Upper lobe of left lung (tissue), 6 donors: ENCODE results near the gene CUBN. TPM values are rescaled to one million over a fixed set of nuclear protein-coding genes. Genes with fewer than 3 reads are reported as not detected.

ENCODE experiments used
- ATAC-seq, 2 donors: fragments of 200-7000 bp; cut with Tn5 transposase; one replicate each; pipeline ENCODE4 v1.9.1; 2022; ENCODE audit warnings: mild to moderate bottlenecking in 2 of 2, moderate library complexity in 2 of 2; ENCODE audit not compliant: low FRiP score in 2 of 2
- DNase-seq, 2 donors: peaks; one replicate each; pipeline ENCODE4 v3.0.0-alpha.2; 2019 to 2020
- H3K27ac ChIP-seq, 4 donors: fragments of 200-600 bp; sonication (generic); one replicate each; pipeline ENCODE4 v1.5.1; 2016 to 2019
- H3K27me3 ChIP-seq, 4 donors: fragments of 200-600 bp; sonication (generic); one replicate each; pipeline ENCODE4 v1.5.1; 2017 to 2019
- H3K36me3 ChIP-seq, 4 donors: fragments of 200-600 bp; sonication (generic); one replicate each; pipeline ENCODE4 v1.5.1; 2016 to 2019
- H3K4me1 ChIP-seq, 4 donors: fragments of 200-600 bp; sonication (generic); one replicate each; pipeline ENCODE4 v1.5.1; 2018 to 2019
- H3K4me3 ChIP-seq, 4 donors: fragments of 200-600 bp; sonication (generic); one replicate each; pipeline ENCODE4 v1.5.1; 2017 to 2019; ENCODE audit warnings: mild to moderate bottlenecking in 2 of 4, moderate library complexity in 1 of 4
- H3K9me3 ChIP-seq, 4 donors: fragments of 200-600 bp; sonication (generic); one replicate each; pipeline ENCODE4 v1.5.1; 2018 to 2019
- CTCF ChIP-seq, 6 experiments: fragments of 450-650 bp in 4 of 6; fragments of 200-600 bp in 2 of 6; sonication (generic) in 2 of 6; IDR thresholded peaks; one replicate each; pipeline ENCODE4 v1.5.1; 2016 to 2019; ENCODE audit warnings: antibody characterized with exemption in 6 of 6
- EP300 ChIP-seq, 4 donors: sonication (generic); formaldehyde crosslinking; IDR thresholded peaks; one replicate each; pipeline ENCODE4 v1.5.1; 2017; ENCODE audit warnings: antibody characterized with exemption in 4 of 4, control low read depth in 2 of 4
- POLR2A ChIP-seq, 4 donors: fragments of 450-650 bp; IDR thresholded peaks; one replicate each; pipeline ENCODE4 v1.5.1; 2016 to 2017; ENCODE audit warnings: antibody characterized with exemption in 4 of 4, mild to moderate bottlenecking in 2 of 4
- POLR2AphosphoS5 ChIP-seq, 2 donors: sonication (generic); formaldehyde crosslinking; IDR thresholded peaks; one replicate each; pipeline ENCODE4 v1.5.1; 2017; ENCODE audit warnings: antibody characterized with exemption in 2 of 2
- WGBS, 2 donors: methylation state at CpG; one replicate each; pipeline ENCODE4 v1.1.5; 2017 to 2018; 5-methylcytosine and 5-hydroxymethylcytosine counted together
- total RNA-seq, 6 donors: library from RNA; depleted of rRNA in 4 of 6; stranded (reverse); fragments of >200 nt in 4 of 6; gene quantifications; one replicate each; pipeline versions ENCODE4 v1.1.0 to v1.2.1, GENCODE V29; 2016 to 2021
- donor health status: DM: no; HTN: no; CAD: no; lungs with moderate emphysema.
- donor health status: DM: no; HTN: yes; CAD: no; lungs with severe emphysema.

Gene CUBN
- total RNA-seq, 6 donors from 2014 or later = 1.0 to 9.4 (median 5.3) TPM

GRCh38 chr10:16938952-16939351 is 190.7 kb downstream of the CUBN start:
- Histone ChIP-seq H3K27ac (no peak overlapping the region), H3K9me3 (no peaks in the 10 kb centered on the region), H3K27me3 (no peaks in the 10 kb centered on the region), H3K36me3 (no peaks in the 10 kb centered on the region), H3K4me1 (no peaks in the 10 kb centered on the region), H3K4me3 (no peak overlapping the region)
- no peak for DNase-seq
- no peak for ATAC-seq
- TF ChIP-seq CTCF (IDR thresholded peaks at IDR 0.05) (no peak), POLR2A (IDR thresholded peaks at IDR 0.05) (no peak), EP300 (IDR thresholded peaks at IDR 0.05) (no peak), POLR2AphosphoS5 (IDR thresholded peaks at IDR 0.05) (no peak)
- 71 to 81% methylated on average over 3 of the region's 3 CpGs for WGBS, 2 donors

- WGBS, 2 donors = 90 to 95% methylated on average over 2 of the region's 2 CpGs
- Histone ChIP-seq H3K4me3 (no peak overlapping the region), H3K36me3 (no peaks in the 10 kb centered on the region), H3K9me3 (no peaks in the 10 kb centered on the region), H3K27me3 (no peaks in the 10 kb centered on the region), H3K27ac (no peak overlapping the region), H3K4me1 (no peaks in the 10 kb centered on the region)
- ATAC-seq = no peak
- no peak for DNase-seq
- TF ChIP-seq POLR2A (IDR thresholded peaks at IDR 0.05) (no peak), POLR2AphosphoS5 (IDR thresholded peaks at IDR 0.05) (no peak), CTCF (IDR thresholded peaks at IDR 0.05) (no peak), EP300 (IDR thresholded peaks at IDR 0.05) (no peak)
These were observed 195.2 kb downstream of the CUBN start for GRCh38 chr10:16934461-16934860.

GRCh38 chr10:16933783-16934182 is 195.8 kb downstream of the CUBN start:
- H3K9me3 ChIP-seq = no peaks in the 10 kb centered on the region
- no peaks in the 10 kb centered on the region for H3K27me3 ChIP-seq
- no peaks in the 10 kb centered on the region for H3K4me1 ChIP-seq
- H3K36me3 ChIP-seq = no peaks in the 10 kb centered on the region
- no peak overlapping the region for H3K27ac ChIP-seq
- H3K4me3 ChIP-seq = no peak overlapping the region
- TF ChIP-seq POLR2AphosphoS5 (IDR thresholded peaks at IDR 0.05) (no peak), POLR2A (IDR thresholded peaks at IDR 0.05) (no peak), CTCF (IDR thresholded peaks at IDR 0.05) (no peak), EP300 (IDR thresholded peaks at IDR 0.05) (no peak)
- ATAC-seq = no peak
- 81 to 82% methylated on average over 4 of the region's 4 CpGs for WGBS, 2 donors
- no peak for DNase-seq

- TF ChIP-seq EP300 (IDR thresholded peaks at IDR 0.05) (no peak), POLR2A (IDR thresholded peaks at IDR 0.05) (no peak)
- no peak for DNase-seq
- Histone ChIP-seq H3K27ac (no peak overlapping the region), H3K4me3 (no peak overlapping the region), H3K4me1 (no peaks in the 10 kb centered on the region), H3K9me3 (no peaks in the 10 kb centered on the region), H3K36me3 (no peaks in the 10 kb centered on the region), H3K27me3 (no peaks in the 10 kb centered on the region)
- no peak for ATAC-seq
- 77 to 85% methylated on average over 5 of the region's 5 CpGs for WGBS, 2 donors
These were observed 197.7 kb downstream of the CUBN start for GRCh38 chr10:16931930-16932329.

GRCh38 chr10:16930540-16930939 is 199.1 kb downstream of the CUBN start:
- TF ChIP-seq CTCF (IDR thresholded peaks at IDR 0.05) (no peak), POLR2A (IDR thresholded peaks at IDR 0.05) (no peak), POLR2AphosphoS5 (IDR thresholded peaks at IDR 0.05) (no peak), EP300 (IDR thresholded peaks at IDR 0.05) (no peak)
- Histone ChIP-seq H3K9me3 (no peaks in the 10 kb centered on the region), H3K4me3 (no peak overlapping the region), H3K27me3 (no peaks in the 10 kb centered on the region), H3K27ac (no peak overlapping the region), H3K36me3 (no peaks in the 10 kb centered on the region), H3K4me1 (no peaks in the 10 kb centered on the region)
- DNase-seq = no peak
- no peak for ATAC-seq
- 85 to 96% methylated on average over 2 of the region's 2 CpGs for WGBS, 2 donors
